Liver (tissue), 9 donors: ENCODE measurements around the gene AKT1S1. TPM values are rescaled to one million over a fixed set of nuclear protein-coding genes. Genes with fewer than 3 reads are reported as not detected.

Experiments used
- DNase-seq: peaks from one replicate; pipeline ENCODE4 v3.0.0-alpha.2; 2017; ENCODE audit warnings: low spot score
- H3K27ac ChIP-seq, 2 donors: one replicate each; pipeline ENCODE4 v1.7.0; 2013; ENCODE audit warnings: inconsistent platforms in 2 of 2, low read length in 2 of 2, control low read depth in 1 of 2, low read depth in 1 of 2, mild to moderate bottlenecking in 1 of 2
- H3K27me3 ChIP-seq, 4 donors: one replicate each; pipeline versions ENCODE4 v1.6.1 to v1.7.0; 2013; ENCODE audit warnings: low read length in 3 of 4, inconsistent platforms in 1 of 4, mild to moderate bottlenecking in 1 of 4, moderate library complexity in 1 of 4; ENCODE audit not compliant: control insufficient read depth in 4 of 4, insufficient read depth in 4 of 4
- H3K36me3 ChIP-seq, 4 donors: one replicate each; pipeline versions ENCODE4 v1.6.1 to v1.7.0; 2013; ENCODE audit warnings: low read length in 3 of 4, mild to moderate bottlenecking in 3 of 4, low read depth in 1 of 4, moderate library complexity in 1 of 4; ENCODE audit not compliant: control insufficient read depth in 4 of 4, insufficient read depth in 3 of 4
- H3K4me1 ChIP-seq, 4 donors: one replicate each; pipeline versions ENCODE4 v1.6.1 to v1.7.0; 2013; ENCODE audit warnings: low read length in 3 of 4, mild to moderate bottlenecking in 3 of 4, moderate library complexity in 1 of 4; ENCODE audit not compliant: control insufficient read depth in 4 of 4, insufficient read depth in 4 of 4
- H3K4me3 ChIP-seq, 3 donors: one replicate each; pipeline versions ENCODE4 v1.6.1 to v1.7.0; 2013; ENCODE audit warnings: low read length in 3 of 3, control low read depth in 1 of 3, low read depth in 1 of 3, mild to moderate bottlenecking in 1 of 3
- H3K9ac ChIP-seq, 2 donors: one replicate each; pipeline ENCODE4 v1.7.0; 2013; ENCODE audit warnings: low read length in 2 of 2, mild to moderate bottlenecking in 2 of 2, moderate library complexity in 2 of 2, control low read depth in 1 of 2, low read depth in 1 of 2
- H3K9me3 ChIP-seq, 4 donors: one replicate each; pipeline versions ENCODE4 v1.6.1 to v1.7.0; 2013; ENCODE audit warnings: low read length in 3 of 4; ENCODE audit not compliant: control insufficient read depth in 4 of 4
- ATF3 ChIP-seq: IDR thresholded peaks from 2 replicates; pipeline ENCODE4 v1.6.1; 2016; ENCODE audit warnings: antibody characterized with exemption
- CTCF ChIP-seq: fragments of 150-350 bp; IDR thresholded peaks from 2 replicates; pipeline ENCODE4 v1.5.1; 2017; ENCODE audit warnings: improper control_type of control experiment, low read depth, low read length; ENCODE audit not compliant: missing input control
- EGR1 ChIP-seq, 2 donors: IDR thresholded peaks; 2 replicates each; pipeline ENCODE4 v1.6.1; 2016 to 2018; ENCODE audit warnings: antibody characterized with exemption in 2 of 2, low read depth in 2 of 2
- FOXA1 ChIP-seq: IDR thresholded peaks from 2 replicates; pipeline ENCODE4 v1.6.1; 2016; ENCODE audit warnings: antibody characterized with exemption
- FOXA2 ChIP-seq: IDR thresholded peaks from 2 replicates; pipeline ENCODE4 v1.6.1; 2016; ENCODE audit warnings: antibody characterized with exemption
- GABPA ChIP-seq, 2 donors: IDR thresholded peaks in 1 of 2; conservative IDR thresholded peaks in 1 of 2; 2 replicates each; pipeline ENCODE4 v1.6.1; 2016; ENCODE audit warnings: antibody characterized with exemption in 2 of 2, mild to moderate bottlenecking in 1 of 2, moderate library complexity in 1 of 2
- HNF4A ChIP-seq, 2 donors: conservative IDR thresholded peaks; 2 replicates each; pipeline ENCODE4 v1.6.1; 2016; ENCODE audit warnings: antibody characterized with exemption in 2 of 2, mild to moderate bottlenecking in 2 of 2
- HNF4G ChIP-seq: IDR thresholded peaks from 2 replicates; pipeline ENCODE4 v1.6.1; 2016; ENCODE audit warnings: antibody characterized with exemption
- JUND ChIP-seq, 2 donors: IDR thresholded peaks; 2 replicates each; pipeline ENCODE4 v1.6.1; 2016; ENCODE audit warnings: antibody characterized with exemption in 2 of 2
- NR2F2 ChIP-seq: IDR thresholded peaks from 2 replicates; pipeline ENCODE4 v1.6.1; 2016; ENCODE audit warnings: antibody characterized with exemption
- RAD21 ChIP-seq, 2 donors: IDR thresholded peaks; 2 replicates each; pipeline ENCODE4 v1.6.1; 2016; ENCODE audit warnings: antibody characterized with exemption in 2 of 2, mild to moderate bottlenecking in 2 of 2
- REST ChIP-seq: IDR thresholded peaks from 2 replicates; pipeline ENCODE4 v1.6.1; 2016; ENCODE audit warnings: antibody characterized with exemption, mild to moderate bottlenecking
- RXRA ChIP-seq, 2 donors: IDR thresholded peaks; 2 replicates each; pipeline ENCODE4 v1.6.1; 2017 to 2018; ENCODE audit warnings: antibody characterized with exemption in 2 of 2, mild to moderate bottlenecking in 1 of 2
- SP1 ChIP-seq: IDR thresholded peaks from 2 replicates; pipeline ENCODE4 v1.6.1; 2018; ENCODE audit warnings: antibody characterized with exemption, mild to moderate bottlenecking
- TAF1 ChIP-seq: conservative IDR thresholded peaks from 2 replicates; pipeline ENCODE4 v1.6.1; 2016; ENCODE audit warnings: antibody characterized with exemption, mild to moderate bottlenecking
- YY1 ChIP-seq: IDR thresholded peaks from 2 replicates; pipeline ENCODE4 v1.6.1; 2016; ENCODE audit warnings: antibody characterized with exemption, mild to moderate bottlenecking
- WGBS: extraction: QIAGEN DNeasy Blood & Tissue Kit; methylation state at CpG from one replicate; pipeline ENCODE4 v1.1.7; 2013; 5-methylcytosine and 5-hydroxymethylcytosine counted together
- polyA plus RNA-seq, 2 donors: library from polyadenylated mRNA; stranded (reverse) in 1 of 2; unstranded in 1 of 2; fragments of 200-250 nt in 1 of 2; fragments of >200 nt in 1 of 2; fragmentation: Nextera tagmentation in 1 of 2; extraction: Ambion mirVana in 1 of 2; gene quantifications; one replicate each; pipeline versions ENCODE4 v1.2.1 to v1.2.3, GENCODE V29; 2013 to 2015
- total RNA-seq, 2 donors: library from RNA; depleted of rRNA; stranded (reverse); fragments of >200 nt; gene quantifications; one replicate each; pipeline ENCODE4 v1.2.3, GENCODE V29; 2014
- TF ChIP-seq, protein P1 (sequence below): IDR thresholded peaks from 2 replicates; pipeline ENCODE4 v1.6.1; 2016; ENCODE audit warnings: antibody characterized with exemption
- TF ChIP-seq, protein P2 (sequence below): IDR thresholded peaks from 2 replicates; pipeline ENCODE4 v1.6.1; 2016; ENCODE audit warnings: antibody characterized with exemption
- donor health status: healthy.
- donor health status: healthy.
- donor health status: healthy.
- donor health status: healthy.
- donor health status: healthy.

AKT1S1 gene
- total and polyA plus RNA-seq, 4 donors = 6.8 to 43.9 (median 12.9) TPM

DNA sequence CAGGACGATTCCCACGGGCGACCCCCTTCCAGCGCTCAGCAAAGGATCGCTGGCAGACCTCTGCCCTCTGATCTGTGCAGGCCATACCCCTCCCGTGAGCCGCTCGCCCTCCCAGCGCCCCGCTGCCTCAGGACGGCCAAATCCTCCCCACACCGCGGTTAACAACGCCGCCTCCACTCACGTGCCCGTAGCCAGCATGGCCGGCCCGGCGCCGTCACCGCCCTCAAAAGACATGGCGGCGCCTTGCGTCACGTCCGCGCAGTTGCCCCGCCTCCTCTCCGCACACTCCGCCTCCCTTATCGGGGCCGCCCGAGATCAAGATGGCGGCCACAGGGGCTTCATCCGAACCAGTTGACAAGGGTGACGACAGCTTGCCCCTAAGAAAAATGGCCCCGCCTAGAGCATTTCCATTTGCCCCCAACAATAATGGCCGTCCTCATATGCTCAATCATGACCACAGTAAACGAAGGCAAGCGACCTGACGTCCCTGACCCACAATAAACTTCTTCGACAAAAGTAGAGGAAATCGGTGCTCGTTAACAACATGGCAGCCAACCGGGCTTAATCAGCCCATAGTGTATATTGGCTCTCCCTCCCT, 634 bp downstream of the AKT1S1 start:
- Histone ChIP-seq H3K4me3 (peak overlapping the region; percentile 88 to 93 (median 89)), H3K9ac (peak overlapping the region; percentile 93 to 100), H3K27ac (peak overlapping the region; percentile 92 to 97), H3K36me3 (peaks cover 9 to 19% (median 15%) of the 10 kb centered on the region in 4 donors), H3K27me3 (no peaks in the 10 kb centered on the region), H3K4me1 (peaks cover 2 to 37% (median 23%) of the 10 kb centered on the region in 4 donors), H3K9me3 (no peaks in the 10 kb centered on the region)
- DNase-seq = peak; percentile 97
- TF ChIP-seq NR2F2 (no peak), FOXA2 (no peak), REST (no peak), SP1 (peak; percentile 41), JUND (IDR thresholded peaks at IDR 0.05) (peak in 1 of 2 donors; percentile 60), YY1 (peak; percentile 99), HNF4G (no peak), GABPA (IDR thresholded peaks at IDR 0.05 in 1 of 2, conservative IDR thresholded peaks at IDR 0.05 in 1 of 2) (peak; percentile 43 to 81), EGR1 (IDR thresholded peaks at IDR 0.05; ENCODE audit: low read depth in 2 of 2) (no peak), RAD21 (IDR thresholded peaks at IDR 0.05) (no peak), CTCF (no peak), HNF4A (conservative IDR thresholded peaks at IDR 0.05) (no peak), RXRA (IDR thresholded peaks at IDR 0.05) (no peak), TAF1 (no peak), ATF3 (no peak), FOXA1 (no peak)
- TF ChIP-seq, protein P1, sequence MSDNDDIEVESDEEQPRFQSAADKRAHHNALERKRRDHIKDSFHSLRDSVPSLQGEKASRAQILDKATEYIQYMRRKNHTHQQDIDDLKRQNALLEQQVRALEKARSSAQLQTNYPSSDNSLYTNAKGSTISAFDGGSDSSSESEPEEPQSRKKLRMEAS = peak; percentile 37
- TF ChIP-seq, protein P2, sequence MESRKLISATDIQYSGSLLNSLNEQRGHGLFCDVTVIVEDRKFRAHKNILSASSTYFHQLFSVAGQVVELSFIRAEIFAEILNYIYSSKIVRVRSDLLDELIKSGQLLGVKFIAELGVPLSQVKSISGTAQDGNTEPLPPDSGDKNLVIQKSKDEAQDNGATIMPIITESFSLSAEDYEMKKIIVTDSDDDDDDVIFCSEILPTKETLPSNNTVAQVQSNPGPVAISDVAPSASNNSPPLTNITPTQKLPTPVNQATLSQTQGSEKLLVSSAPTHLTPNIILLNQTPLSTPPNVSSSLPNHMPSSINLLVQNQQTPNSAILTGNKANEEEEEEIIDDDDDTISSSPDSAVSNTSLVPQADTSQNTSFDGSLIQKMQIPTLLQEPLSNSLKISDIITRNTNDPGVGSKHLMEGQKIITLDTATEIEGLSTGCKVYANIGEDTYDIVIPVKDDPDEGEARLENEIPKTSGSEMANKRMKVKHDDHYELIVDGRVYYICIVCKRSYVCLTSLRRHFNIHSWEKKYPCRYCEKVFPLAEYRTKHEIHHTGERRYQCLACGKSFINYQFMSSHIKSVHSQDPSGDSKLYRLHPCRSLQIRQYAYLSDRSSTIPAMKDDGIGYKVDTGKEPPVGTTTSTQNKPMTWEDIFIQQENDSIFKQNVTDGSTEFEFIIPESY = peak; percentile 82
- WGBS = under 1% methylated on average over 46 of the region's 46 CpGs
